ENCODE data around the gene NMUR2. TPM values are rescaled to one million over a fixed set of nuclear protein-coding genes. Genes with fewer than 3 reads are reported as not detected.

Gene NMUR2
- total and polyA plus RNA-seq, 2 experiments from 2014 or later, result not detected

GRCh38 chr5:152379331-152379730, 25.7 kb downstream of the NMUR2 start (continued):
- TF ChIP-seq POLR2AphosphoS5 (IDR thresholded peaks at IDR 0.05; ENCODE audit: low read depth), result no peak
- no peak for TF ChIP-seq ETS1 (IDR thresholded peaks at IDR 0.05)
- TF ChIP-seq EZH2 (IDR thresholded peaks at IDR 0.05; ENCODE audit: low read depth, unreplicated experiment), result no peak
- TF ChIP-seq JUNB (IDR thresholded peaks at IDR 0.05; ENCODE audit: unreplicated experiment), result no peak
- no peak for TF ChIP-seq ZNF114 (CRISPR knock-in tag; IDR thresholded peaks at IDR 0.05)
- no peak for TF ChIP-seq STAT1 (IDR thresholded peaks at IDR 0.05; ENCODE audit: unreplicated experiment)

GRCh38 chr5:152378730-152379129, 26.3 kb downstream of the NMUR2 start:
- Histone ChIP-seq H3F3A (replicated peaks; ENCODE audit: low read depth) (no peaks in the 10 kb centered on the region), H3K9me2 (ENCODE audit: insufficient read depth) (peaks cover 3% of the 10 kb centered on the region), H3K4me2 (no peak overlapping the region), H3K27ac (ENCODE audit: low read depth) (no peak overlapping the region), H3K79me2 (replicated peaks; ENCODE audit: insufficient read depth) (no peaks in the 10 kb centered on the region), H3K36me3 (ENCODE audit: insufficient read depth) (no peaks in the 10 kb centered on the region), H3K4me1 (ENCODE audit: insufficient read depth) (no peaks in the 10 kb centered on the region), H3K4me3 (no peak overlapping the region), H3K27me3 (ENCODE audit: insufficient read depth) (no peaks in the 10 kb centered on the region), H2AFZ (peak overlapping the region; percentile 30; the same call in 1 of the 2 replicates), H4K20me1 (replicated peaks; ENCODE audit: insufficient read depth) (no peaks in the 10 kb centered on the region)
- no peaks in the 10 kb centered on the region for H3K9me3 Mint-ChIP-seq
- no peak for TF ChIP-seq CTCF (conservative IDR thresholded peaks at IDR 0.05; ENCODE audit: low read depth in 2 of 2)
- no peak for TF ChIP-seq EZH2 (IDR thresholded peaks at IDR 0.05; ENCODE audit: low read depth, unreplicated experiment)
- no peak for TF ChIP-seq POLR2AphosphoS5 (IDR thresholded peaks at IDR 0.05; ENCODE audit: low read depth)
- TF ChIP-seq REST (IDR thresholded peaks at IDR 0.05; ENCODE audit: unreplicated experiment), result no peak
- no peak for TF ChIP-seq CREB1 (CRISPR knock-in tag; IDR thresholded peaks at IDR 0.05; ENCODE audit: low read depth)
- no peak for TF ChIP-seq ZNF114 (CRISPR knock-in tag; IDR thresholded peaks at IDR 0.05)
- no peak for TF ChIP-seq ETS1 (IDR thresholded peaks at IDR 0.05)
- ATAC-seq (no peak), DNase-seq (ENCODE audit: low spot score) (no peak)
- H3K4me1 Mint-ChIP-seq, result no peaks in the 10 kb centered on the region; the same call in 2 of the 3 replicates
- H3K27me3 Mint-ChIP-seq (ENCODE audit: insufficient read depth, low read depth, poor library complexity), result no peaks in the 10 kb centered on the region
- no peaks in the 10 kb centered on the region for H3K36me3 Mint-ChIP-seq (ENCODE audit: low read depth)
- H3K4me3 Mint-ChIP-seq, result no peak overlapping the region
- no peak overlapping the region for H3K27ac Mint-ChIP-seq

All from GM23338 (cell line).